ENCODE results near the gene ZNF444. TPM values are rescaled to one million over a fixed set of nuclear protein-coding genes. Genes with fewer than 3 reads are reported as not detected.

ZNF444 gene
- total and polyA plus RNA-seq, 4 donors, result 6.1 to 30.4 (median 21.0) TPM

DNA sequence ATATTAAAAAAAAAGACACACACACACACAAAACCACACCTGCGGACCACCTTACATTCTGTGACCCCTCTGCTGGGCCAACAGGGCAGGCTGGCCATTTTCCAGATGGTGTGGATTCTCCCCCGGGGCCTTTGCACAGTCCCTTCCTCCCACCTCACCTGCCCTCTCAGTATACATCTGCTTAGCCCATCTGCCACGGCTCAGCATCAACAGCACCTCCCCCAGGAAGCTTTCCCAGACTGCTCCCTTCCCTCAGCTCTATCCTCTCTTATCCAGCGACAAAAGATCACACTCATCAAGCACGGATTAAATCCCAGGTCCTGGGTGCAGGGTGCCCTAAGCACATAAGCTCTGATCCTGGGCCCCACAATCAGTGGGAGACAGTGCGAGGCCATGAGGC, 24.5 kb upstream of the ZNF444 start:
- no peak for TF ChIP-seq SP1 (IDR thresholded peaks at IDR 0.05)
- no peak for TF ChIP-seq FOXA1 (IDR thresholded peaks at IDR 0.05)
- TF ChIP-seq RAD21 (IDR thresholded peaks at IDR 0.05), result no peak
- TF ChIP-seq, protein P1, sequence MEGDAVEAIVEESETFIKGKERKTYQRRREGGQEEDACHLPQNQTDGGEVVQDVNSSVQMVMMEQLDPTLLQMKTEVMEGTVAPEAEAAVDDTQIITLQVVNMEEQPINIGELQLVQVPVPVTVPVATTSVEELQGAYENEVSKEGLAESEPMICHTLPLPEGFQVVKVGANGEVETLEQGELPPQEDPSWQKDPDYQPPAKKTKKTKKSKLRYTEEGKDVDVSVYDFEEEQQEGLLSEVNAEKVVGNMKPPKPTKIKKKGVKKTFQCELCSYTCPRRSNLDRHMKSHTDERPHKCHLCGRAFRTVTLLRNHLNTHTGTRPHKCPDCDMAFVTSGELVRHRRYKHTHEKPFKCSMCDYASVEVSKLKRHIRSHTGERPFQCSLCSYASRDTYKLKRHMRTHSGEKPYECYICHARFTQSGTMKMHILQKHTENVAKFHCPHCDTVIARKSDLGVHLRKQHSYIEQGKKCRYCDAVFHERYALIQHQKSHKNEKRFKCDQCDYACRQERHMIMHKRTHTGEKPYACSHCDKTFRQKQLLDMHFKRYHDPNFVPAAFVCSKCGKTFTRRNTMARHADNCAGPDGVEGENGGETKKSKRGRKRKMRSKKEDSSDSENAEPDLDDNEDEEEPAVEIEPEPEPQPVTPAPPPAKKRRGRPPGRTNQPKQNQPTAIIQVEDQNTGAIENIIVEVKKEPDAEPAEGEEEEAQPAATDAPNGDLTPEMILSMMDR (IDR thresholded peaks at IDR 0.05; ENCODE audit: low read depth, low read length, missing input control), result no peak
- no peak for TF ChIP-seq JUND (IDR thresholded peaks at IDR 0.05)
- no peak for TF ChIP-seq YY1 (IDR thresholded peaks at IDR 0.05)
- no peak for TF ChIP-seq FOXA2 (IDR thresholded peaks at IDR 0.05)
- no peak for TF ChIP-seq RXRA (IDR thresholded peaks at IDR 0.05)
- TF ChIP-seq, protein P2, sequence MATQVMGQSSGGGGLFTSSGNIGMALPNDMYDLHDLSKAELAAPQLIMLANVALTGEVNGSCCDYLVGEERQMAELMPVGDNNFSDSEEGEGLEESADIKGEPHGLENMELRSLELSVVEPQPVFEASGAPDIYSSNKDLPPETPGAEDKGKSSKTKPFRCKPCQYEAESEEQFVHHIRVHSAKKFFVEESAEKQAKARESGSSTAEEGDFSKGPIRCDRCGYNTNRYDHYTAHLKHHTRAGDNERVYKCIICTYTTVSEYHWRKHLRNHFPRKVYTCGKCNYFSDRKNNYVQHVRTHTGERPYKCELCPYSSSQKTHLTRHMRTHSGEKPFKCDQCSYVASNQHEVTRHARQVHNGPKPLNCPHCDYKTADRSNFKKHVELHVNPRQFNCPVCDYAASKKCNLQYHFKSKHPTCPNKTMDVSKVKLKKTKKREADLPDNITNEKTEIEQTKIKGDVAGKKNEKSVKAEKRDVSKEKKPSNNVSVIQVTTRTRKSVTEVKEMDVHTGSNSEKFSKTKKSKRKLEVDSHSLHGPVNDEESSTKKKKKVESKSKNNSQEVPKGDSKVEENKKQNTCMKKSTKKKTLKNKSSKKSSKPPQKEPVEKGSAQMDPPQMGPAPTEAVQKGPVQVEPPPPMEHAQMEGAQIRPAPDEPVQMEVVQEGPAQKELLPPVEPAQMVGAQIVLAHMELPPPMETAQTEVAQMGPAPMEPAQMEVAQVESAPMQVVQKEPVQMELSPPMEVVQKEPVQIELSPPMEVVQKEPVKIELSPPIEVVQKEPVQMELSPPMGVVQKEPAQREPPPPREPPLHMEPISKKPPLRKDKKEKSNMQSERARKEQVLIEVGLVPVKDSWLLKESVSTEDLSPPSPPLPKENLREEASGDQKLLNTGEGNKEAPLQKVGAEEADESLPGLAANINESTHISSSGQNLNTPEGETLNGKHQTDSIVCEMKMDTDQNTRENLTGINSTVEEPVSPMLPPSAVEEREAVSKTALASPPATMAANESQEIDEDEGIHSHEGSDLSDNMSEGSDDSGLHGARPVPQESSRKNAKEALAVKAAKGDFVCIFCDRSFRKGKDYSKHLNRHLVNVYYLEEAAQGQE (IDR thresholded peaks at IDR 0.05), result no peak
- no peak for TF ChIP-seq NR2F2 (IDR thresholded peaks at IDR 0.05)
- TF ChIP-seq, protein P3, sequence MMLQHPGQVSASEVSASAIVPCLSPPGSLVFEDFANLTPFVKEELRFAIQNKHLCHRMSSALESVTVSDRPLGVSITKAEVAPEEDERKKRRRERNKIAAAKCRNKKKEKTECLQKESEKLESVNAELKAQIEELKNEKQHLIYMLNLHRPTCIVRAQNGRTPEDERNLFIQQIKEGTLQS (IDR thresholded peaks at IDR 0.05), result no peak
- no peak for TF ChIP-seq GABPA (IDR thresholded peaks at IDR 0.05 in 1 of 2, conservative IDR thresholded peaks at IDR 0.05 in 1 of 2)
- TF ChIP-seq, protein P4, sequence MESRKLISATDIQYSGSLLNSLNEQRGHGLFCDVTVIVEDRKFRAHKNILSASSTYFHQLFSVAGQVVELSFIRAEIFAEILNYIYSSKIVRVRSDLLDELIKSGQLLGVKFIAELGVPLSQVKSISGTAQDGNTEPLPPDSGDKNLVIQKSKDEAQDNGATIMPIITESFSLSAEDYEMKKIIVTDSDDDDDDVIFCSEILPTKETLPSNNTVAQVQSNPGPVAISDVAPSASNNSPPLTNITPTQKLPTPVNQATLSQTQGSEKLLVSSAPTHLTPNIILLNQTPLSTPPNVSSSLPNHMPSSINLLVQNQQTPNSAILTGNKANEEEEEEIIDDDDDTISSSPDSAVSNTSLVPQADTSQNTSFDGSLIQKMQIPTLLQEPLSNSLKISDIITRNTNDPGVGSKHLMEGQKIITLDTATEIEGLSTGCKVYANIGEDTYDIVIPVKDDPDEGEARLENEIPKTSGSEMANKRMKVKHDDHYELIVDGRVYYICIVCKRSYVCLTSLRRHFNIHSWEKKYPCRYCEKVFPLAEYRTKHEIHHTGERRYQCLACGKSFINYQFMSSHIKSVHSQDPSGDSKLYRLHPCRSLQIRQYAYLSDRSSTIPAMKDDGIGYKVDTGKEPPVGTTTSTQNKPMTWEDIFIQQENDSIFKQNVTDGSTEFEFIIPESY (IDR thresholded peaks at IDR 0.05), result no peak
- no peak for TF ChIP-seq TAF1 (conservative IDR thresholded peaks at IDR 0.05)
- no peak overlapping the region for H3K27ac ChIP-seq (ENCODE audit: low read depth in 1 of 2, low read length in 2 of 2)
- H3K36me3 ChIP-seq (ENCODE audit: control insufficient read depth in 4 of 4, insufficient read depth in 3 of 4, low read depth in 1 of 4, low read length in 3 of 4), result no peaks in the 10 kb centered on the region
- no peak overlapping the region for H3K9ac ChIP-seq (ENCODE audit: low read depth in 1 of 2, low read length in 2 of 2)
- H3K9me3 ChIP-seq (ENCODE audit: control insufficient read depth in 4 of 4, low read length in 3 of 4), result no peaks in the 10 kb centered on the region
- H3K4me1 ChIP-seq (ENCODE audit: control insufficient read depth in 4 of 4, insufficient read depth in 4 of 4, low read length in 3 of 4), result peaks cover 28 to 77% (median 67%) of the 10 kb centered on the region in 4 donors
- no peak overlapping the region for H3K4me3 ChIP-seq (ENCODE audit: low read depth in 1 of 3, low read length in 3 of 3)
- H3K27me3 ChIP-seq (ENCODE audit: control insufficient read depth in 4 of 4, insufficient read depth in 4 of 4, low read length in 3 of 4), result no peaks in the 10 kb centered on the region
- no peak for DNase-seq (ENCODE audit: low spot score)
- 87% methylated on average over 6 of the region's 6 CpGs for WGBS

DNA sequence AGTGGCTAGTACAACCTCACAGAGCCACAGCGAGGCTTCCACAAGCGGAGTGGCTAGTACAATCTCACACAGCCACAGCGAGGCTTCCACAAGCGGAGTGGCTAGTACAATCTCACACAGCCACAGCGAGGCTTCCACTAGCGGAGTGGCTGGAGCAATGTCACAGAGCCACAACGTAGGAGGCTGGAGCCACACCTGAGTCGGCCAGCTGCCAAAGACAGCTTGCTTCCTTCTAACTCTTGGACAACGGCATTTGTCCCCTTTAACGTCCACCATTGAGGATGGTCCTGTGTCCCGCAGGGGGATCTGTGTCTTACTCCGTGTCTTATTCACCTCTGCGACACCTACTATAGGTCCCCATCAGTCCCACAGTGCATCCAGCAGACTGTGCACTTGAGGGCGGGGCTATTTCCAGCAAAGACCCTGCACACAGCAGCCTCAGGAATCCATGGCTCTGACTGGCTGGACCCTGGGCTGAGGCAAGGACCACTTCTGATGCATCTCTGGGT, 23.7 kb upstream of the ZNF444 start:
- Histone ChIP-seq H3K9ac (ENCODE audit: low read depth in 1 of 2, low read length in 2 of 2) (no peak overlapping the region), H3K27ac (ENCODE audit: low read depth in 1 of 2, low read length in 2 of 2) (no peak overlapping the region), H3K36me3 (ENCODE audit: control insufficient read depth in 4 of 4, insufficient read depth in 3 of 4, low read depth in 1 of 4, low read length in 3 of 4) (no peaks in the 10 kb centered on the region), H3K4me3 (ENCODE audit: low read depth in 1 of 3, low read length in 3 of 3) (no peak overlapping the region), H3K4me1 (ENCODE audit: control insufficient read depth in 4 of 4, insufficient read depth in 4 of 4, low read length in 3 of 4) (peaks cover 22 to 73% (median 61%) of the 10 kb centered on the region in 4 donors), H3K9me3 (ENCODE audit: control insufficient read depth in 4 of 4, low read length in 3 of 4) (no peaks in the 10 kb centered on the region), H3K27me3 (ENCODE audit: control insufficient read depth in 4 of 4, insufficient read depth in 4 of 4, low read length in 3 of 4) (no peaks in the 10 kb centered on the region)
- TF ChIP-seq, protein P4 (IDR thresholded peaks at IDR 0.05), result no peak
- no peak for TF ChIP-seq GABPA (IDR thresholded peaks at IDR 0.05 in 1 of 2, conservative IDR thresholded peaks at IDR 0.05 in 1 of 2)
- 69% methylated on average over 14 of the region's 14 CpGs for WGBS
- no peak for DNase-seq (ENCODE audit: low spot score)
